ENCODE measurements around the gene C6orf89. TPM values are rescaled to one million over a fixed set of nuclear protein-coding genes. Genes with fewer than 3 reads are reported as not detected.

The C6orf89 gene
- total RNA-seq, 2 donors from 2014 or later, result 13.9 to 16.8 TPM

- no peaks in the 10 kb centered on the region for H3K4me1 Mint-ChIP-seq
- H3K27ac Mint-ChIP-seq, result no peak overlapping the region
- H3K4me3 Mint-ChIP-seq, result no peak overlapping the region
- H3K4me3 ChIP-seq (ENCODE audit: low read length), result no peak overlapping the region
- no peaks in the 10 kb centered on the region for H3K27me3 ChIP-seq (ENCODE audit: control insufficient read depth, insufficient read depth, low read length, poor library complexity, severe bottlenecking)
- WGBS, 2 experiments (ENCODE audit: insufficient coverage in 1 of 2, insufficient read length in 1 of 2), result 94% methylated on average over 4 of the region's 4 CpGs; no CpG with 5 or more reads in 1 of the 2 experiments
- H3K9ac ChIP-seq (ENCODE audit: extremely low read depth, low read length, poor library complexity, severe bottlenecking), result no peak overlapping the region
- H3K36me3 Mint-ChIP-seq (ENCODE audit: low read depth), result peaks cover 79% of the 10 kb centered on the region
- peaks cover under 1% of the 10 kb centered on the region for H3K4me1 ChIP-seq (ENCODE audit: control insufficient read depth, insufficient read depth, low read length)
- no peaks in the 10 kb centered on the region for H3K9me3 ChIP-seq (ENCODE audit: control insufficient read depth, low read length)
- H3K27me3 Mint-ChIP-seq (ENCODE audit: insufficient read depth), result no peaks in the 10 kb centered on the region
- H3K36me3 ChIP-seq (ENCODE audit: control insufficient read depth, insufficient read depth, low read length), result peaks cover 99% of the 10 kb centered on the region
- TF ChIP-seq CTCF (conservative IDR thresholded peaks at IDR 0.05), result no peak
- H3K27ac ChIP-seq (ENCODE audit: low read depth, low read length), result no peak overlapping the region
- no peak for DNase-seq
- H3K9me3 Mint-ChIP-seq, result no peaks in the 10 kb centered on the region
These were observed 90.2 kb downstream of the C6orf89 start for GRCh38 chr6:36976007-36976264.

GRCh38 chr6:36976509-36976908, 90.8 kb downstream of the C6orf89 start:
- no peaks in the 10 kb centered on the region for H3K27me3 Mint-ChIP-seq (ENCODE audit: insufficient read depth)
- Histone ChIP-seq H3K4me1 (ENCODE audit: control insufficient read depth, insufficient read depth, low read length) (peaks cover 3% of the 10 kb centered on the region), H3K27ac (ENCODE audit: low read depth, low read length) (no peak overlapping the region), H3K9me3 (ENCODE audit: control insufficient read depth, low read length) (no peaks in the 10 kb centered on the region), H3K27me3 (ENCODE audit: control insufficient read depth, insufficient read depth, low read length, poor library complexity, severe bottlenecking) (no peaks in the 10 kb centered on the region), H3K4me3 (ENCODE audit: low read length) (no peak overlapping the region), H3K9ac (ENCODE audit: extremely low read depth, low read length, poor library complexity, severe bottlenecking) (no peak overlapping the region), H3K36me3 (ENCODE audit: control insufficient read depth, insufficient read depth, low read length) (peaks cover 100% of the 10 kb centered on the region)
- peaks cover 4% of the 10 kb centered on the region for H3K4me1 Mint-ChIP-seq
- 96 to 100% methylated on average over 2 to 7 of the region's 7 CpGs for WGBS, 2 experiments (ENCODE audit: insufficient coverage in 1 of 2, insufficient read length in 1 of 2)
- DNase-seq, result no peak
- peaks cover 74% of the 10 kb centered on the region for H3K36me3 Mint-ChIP-seq (ENCODE audit: low read depth)
- H3K9me3 Mint-ChIP-seq, result no peaks in the 10 kb centered on the region
- H3K4me3 Mint-ChIP-seq, result no peak overlapping the region
- no peak for TF ChIP-seq CTCF (conservative IDR thresholded peaks at IDR 0.05)
- no peak overlapping the region for H3K27ac Mint-ChIP-seq

DNA sequence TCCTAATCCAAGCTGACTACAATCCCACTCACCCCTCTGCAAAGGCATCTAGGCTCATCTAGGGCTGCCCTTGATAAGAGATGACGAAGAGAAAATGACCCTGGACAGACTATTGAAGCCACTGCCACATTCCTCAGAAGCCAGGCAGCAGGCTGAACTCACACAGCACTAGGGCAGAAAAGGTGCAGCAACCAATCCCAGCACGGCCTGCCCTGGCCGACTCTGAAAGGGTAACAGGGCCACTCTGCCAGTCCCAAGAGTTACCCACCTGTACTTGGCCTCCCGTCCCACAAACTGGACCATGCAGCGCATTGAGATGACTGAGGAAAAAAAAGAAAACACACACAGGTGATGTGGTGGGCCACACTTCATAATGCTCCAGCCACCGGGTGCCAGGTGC, 91.2 kb downstream of the C6orf89 start:
- H3K9ac ChIP-seq (ENCODE audit: extremely low read depth, low read length, poor library complexity, severe bottlenecking), result no peak overlapping the region
- H3K4me3 Mint-ChIP-seq, result no peak overlapping the region
- H3K27ac Mint-ChIP-seq, result no peak overlapping the region
- H3K4me3 ChIP-seq (ENCODE audit: low read length), result no peak overlapping the region
- H3K27ac ChIP-seq (ENCODE audit: low read depth, low read length), result no peak overlapping the region
- 93 to 99% methylated on average over 5 to 6 of the region's 6 CpGs for WGBS, 2 experiments (ENCODE audit: insufficient coverage in 1 of 2, insufficient read length in 1 of 2)
- no peak for TF ChIP-seq CTCF (conservative IDR thresholded peaks at IDR 0.05)
- H3K36me3 Mint-ChIP-seq (ENCODE audit: low read depth), result peaks cover 74% of the 10 kb centered on the region
- H3K36me3 ChIP-seq (ENCODE audit: control insufficient read depth, insufficient read depth, low read length), result peaks cover 99% of the 10 kb centered on the region
- peaks cover 3% of the 10 kb centered on the region for H3K4me1 ChIP-seq (ENCODE audit: control insufficient read depth, insufficient read depth, low read length)
- no peaks in the 10 kb centered on the region for H3K27me3 ChIP-seq (ENCODE audit: control insufficient read depth, insufficient read depth, low read length, poor library complexity, severe bottlenecking)
- no peaks in the 10 kb centered on the region for H3K27me3 Mint-ChIP-seq (ENCODE audit: insufficient read depth)
- DNase-seq, result no peak
- no peaks in the 10 kb centered on the region for H3K9me3 ChIP-seq (ENCODE audit: control insufficient read depth, low read length)
- peaks cover 8% of the 10 kb centered on the region for H3K4me1 Mint-ChIP-seq
- H3K9me3 Mint-ChIP-seq, result no peaks in the 10 kb centered on the region

Data from endodermal cell (in vitro differentiated cells).